Suppressor macrophage treated with lipopolysaccharide for 4 hours (primary cell): ENCODE data around the gene ITGA2.
A peak's percentile ranks its signal among the peaks of the same experiment; 100 is the strongest.
"Not testable (repeated sequence)": the region's sequence is repeated elsewhere in the genome, so short reads cannot be mapped to it uniquely, and the experiment has no call there.

Experiments
- DNase-seq: peaks from one replicate; pipeline ENCODE4 v3.0.0-alpha.2; 2020

ITGA2 gene

DNA sequence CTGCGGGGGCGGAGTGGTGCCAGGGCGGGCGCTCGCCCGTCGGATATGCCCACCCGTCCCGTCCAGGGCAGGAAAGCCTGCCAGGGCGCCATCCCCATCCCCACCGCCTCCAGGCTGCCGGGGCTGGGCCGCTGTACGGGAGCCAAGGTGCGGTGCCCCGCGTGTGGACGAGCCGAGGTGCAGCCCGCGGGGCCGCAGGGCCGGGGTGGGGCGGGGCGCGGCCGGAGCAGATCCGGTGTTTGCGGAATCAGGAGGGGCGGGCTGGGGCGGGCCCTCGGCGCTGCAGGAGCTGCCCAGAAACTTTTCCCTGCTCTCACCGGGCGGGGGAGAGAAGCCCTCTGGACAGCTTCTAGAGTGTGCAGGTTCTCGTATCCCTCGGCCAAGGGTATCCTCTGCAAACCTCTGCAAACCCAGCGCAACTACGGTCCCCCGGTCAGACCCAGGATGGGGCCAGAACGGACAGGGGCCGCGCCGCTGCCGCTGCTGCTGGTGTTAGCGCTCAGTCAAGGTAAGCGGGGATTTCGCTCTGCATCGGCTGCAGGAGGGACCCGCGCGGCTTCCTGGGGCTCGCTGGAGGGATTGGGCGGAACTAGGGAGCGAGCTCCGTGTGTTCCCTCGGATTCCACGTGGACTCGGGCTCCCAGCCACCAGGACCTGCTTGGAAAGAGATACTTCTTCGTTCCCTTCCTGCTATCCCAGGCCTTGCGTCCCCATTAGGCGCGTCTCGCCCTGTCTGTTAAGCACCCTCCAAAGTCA is at the start of gene ITGA2:
Gene ITGA2, plus strand, starts transcription at position 328 of the 756 bp plus-strand sequence. Its CDS starts 117 bp downstream, at position 445.
- DNase-seq: peak; percentile 29

- DNase-seq: no peak
These were observed 45.9 kb upstream of the ITGA2 start for GRCh38 chr5:52943285-52943684.

DNA sequence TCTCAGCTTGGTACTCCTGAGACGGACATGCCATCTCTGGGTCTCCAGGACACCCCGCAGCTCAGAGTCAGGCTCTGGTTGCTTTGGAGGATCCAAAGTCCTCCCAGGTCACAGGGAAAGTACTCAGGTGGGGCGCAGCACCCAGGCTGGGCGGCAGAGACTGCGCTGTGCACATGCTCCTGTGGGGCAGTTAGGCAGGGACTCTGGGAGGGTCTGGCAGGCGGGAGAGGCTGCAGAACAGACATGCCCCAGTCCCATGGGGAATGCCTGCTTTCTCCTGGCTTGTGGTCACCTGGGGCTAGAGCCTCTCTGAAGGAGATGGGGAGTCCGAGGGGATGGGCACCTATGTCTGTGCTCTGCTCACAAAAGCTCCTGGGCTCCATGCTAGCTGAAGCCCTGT is 45.3 kb upstream of the ITGA2 start:
- DNase-seq: no peak

DNA sequence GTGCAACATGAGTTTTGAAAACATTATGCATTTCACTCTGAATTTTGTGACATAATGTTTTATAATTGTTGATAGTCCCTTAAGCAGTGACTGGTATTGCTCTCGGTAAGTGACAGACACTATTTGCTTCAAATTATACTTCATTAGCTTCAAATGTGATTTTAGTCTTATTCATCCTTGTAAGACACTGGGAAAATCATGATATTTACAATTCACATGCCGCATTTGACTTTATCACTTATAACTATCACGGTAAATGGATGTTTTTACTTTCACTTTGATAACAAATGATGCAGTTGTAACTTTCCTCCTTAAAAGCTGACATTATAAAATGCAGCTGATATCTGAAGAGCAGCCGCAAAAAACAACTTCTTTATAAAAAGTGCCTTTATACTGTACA is 44.1 kb upstream of the ITGA2 start:
- DNase-seq: peak; percentile 3

DNA sequence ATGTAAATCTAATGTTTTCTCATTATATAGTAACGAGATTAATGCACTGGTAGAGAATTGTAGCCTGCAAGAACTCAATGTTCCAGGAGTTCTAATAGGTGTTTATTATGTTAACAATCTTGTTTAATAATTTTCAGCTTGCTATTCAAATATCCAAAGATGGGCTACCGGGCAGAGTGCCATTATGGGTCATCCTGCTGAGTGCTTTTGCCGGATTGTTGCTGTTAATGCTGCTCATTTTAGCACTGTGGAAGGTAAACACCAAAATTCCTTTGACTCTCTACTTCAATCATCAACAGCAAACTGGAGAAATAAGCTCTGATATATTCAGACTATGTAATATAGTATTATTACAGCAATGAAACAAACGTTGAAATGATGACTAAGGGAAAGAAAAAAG is 41.9 kb upstream of the ITGA2 start:
- DNase-seq: no peak

DNA sequence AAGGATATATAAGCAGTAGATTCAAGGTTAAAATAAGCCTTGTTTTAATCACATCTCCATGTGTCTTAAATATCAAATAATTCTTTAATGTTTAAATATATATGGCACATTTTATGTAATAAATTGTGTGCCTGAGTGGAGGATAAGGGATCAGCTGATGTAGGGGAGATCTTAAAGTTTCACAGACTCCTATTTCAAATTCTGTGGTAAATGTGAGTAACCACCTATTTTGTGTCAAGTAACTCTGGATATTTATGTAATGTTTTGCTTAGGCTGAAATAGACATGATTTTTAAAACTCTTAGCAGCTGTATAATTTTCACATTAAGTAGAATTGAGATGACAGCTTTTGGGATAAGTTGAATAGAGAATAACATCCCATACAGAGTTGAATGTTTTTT is 41.3 kb upstream of the ITGA2 start:
- no peak for DNase-seq

GRCh38 chr5:52948418-52949076 is 40.6 kb upstream of the ITGA2 start:
- peak; percentile 70 for DNase-seq

- no peak for DNase-seq
These were observed 38.5 kb upstream of the ITGA2 start for GRCh38 chr5:52950686-52951085.

DNA sequence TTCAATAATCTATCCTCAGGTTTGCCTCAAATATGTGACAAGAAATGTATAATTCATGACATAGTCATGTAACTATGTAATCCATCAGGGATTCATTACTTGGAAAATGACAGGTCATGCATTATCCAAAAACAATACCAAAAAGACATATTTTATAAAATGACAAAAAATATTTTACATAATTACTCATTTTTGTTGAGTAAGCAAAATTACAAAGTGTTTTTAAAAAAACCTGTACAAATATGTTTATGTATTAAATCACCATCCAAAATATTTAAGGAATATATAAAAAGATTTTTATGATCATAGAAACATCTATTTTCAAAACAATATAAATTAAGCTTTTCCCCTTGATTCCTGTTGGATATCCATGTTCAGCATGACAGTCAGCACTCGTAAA is 36.7 kb upstream of the ITGA2 start:
- no peak for DNase-seq

DNA sequence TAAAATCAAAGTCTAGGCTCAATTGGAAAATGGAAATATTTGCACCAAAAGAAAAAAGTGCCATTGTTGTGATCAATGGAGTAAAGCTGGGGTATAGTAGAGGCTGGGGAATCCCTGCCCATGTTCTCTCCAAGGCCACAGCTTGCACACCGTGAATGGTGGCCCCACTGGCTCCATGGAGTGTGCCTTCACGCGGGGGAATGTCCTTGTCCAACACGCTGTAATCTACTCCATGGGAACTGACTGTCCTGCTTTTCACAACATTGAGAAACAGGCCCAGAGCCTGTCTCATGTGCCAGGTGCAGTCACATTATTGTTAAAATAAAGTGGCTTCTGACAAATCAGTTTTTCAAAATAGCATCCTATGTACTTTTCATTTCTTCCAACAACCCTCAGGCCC is 33.1 kb upstream of the ITGA2 start:
- no peak for DNase-seq

DNA sequence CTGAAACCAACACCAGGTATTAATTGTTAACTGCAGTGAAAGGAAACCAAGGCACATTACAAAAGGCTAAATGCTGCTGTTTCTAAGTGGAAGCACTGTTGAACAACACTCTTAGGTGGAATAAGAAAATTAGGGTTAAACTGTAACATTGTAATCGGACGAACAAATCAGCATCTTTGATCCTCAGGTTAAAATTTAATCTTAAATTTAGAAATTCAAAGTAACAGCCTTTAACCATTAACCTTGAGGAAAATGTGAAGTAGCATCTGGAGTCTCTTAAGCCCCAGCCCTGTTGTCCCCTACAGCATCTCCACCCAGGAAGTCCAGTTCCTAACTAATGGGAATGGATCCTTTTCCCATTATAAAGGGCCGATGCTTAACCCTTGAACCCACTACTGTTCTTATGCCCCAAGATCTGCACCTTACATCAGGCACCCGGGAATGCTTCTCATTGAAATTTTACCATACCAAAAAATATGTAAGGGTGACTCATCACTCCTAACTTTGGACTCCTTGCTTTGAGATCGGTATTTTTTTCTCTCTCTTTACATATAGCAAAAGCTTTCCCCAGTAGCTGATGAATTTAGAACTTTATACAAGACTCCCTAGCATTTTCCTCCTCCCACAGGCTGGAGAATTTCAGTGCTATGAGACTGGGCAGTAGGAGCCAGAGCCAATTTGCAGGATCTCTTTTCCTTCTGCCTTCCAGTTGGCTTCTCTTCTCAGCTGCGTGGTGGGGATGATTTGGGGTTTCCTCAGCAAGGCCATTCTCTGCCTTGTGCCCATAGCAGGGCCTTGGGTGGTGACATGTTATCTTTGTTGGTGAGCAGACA is 32.0 kb upstream of the ITGA2 start:
- no peak for DNase-seq

DNA sequence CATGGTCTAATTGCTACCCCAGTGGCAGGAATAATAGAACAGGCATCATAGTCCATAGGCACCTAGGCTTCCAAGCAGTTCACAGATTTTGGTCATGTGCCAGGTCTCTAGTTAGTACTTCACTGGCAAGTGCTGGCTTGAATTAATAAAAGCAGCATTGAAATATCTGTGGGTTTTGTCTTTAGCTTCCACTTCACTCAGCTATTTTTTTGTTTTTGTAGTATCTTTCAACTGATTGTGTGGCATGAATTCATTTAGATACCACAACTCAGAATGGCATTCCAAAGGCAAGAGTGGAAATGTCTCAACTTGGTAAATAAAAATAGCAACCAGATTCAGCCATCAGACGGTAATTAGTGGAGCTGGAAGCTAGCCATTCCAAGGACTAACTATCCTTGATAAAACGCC is 27.9 kb upstream of the ITGA2 start:
- no peak for DNase-seq

- no peak for DNase-seq
These were observed 25.5 kb upstream of the ITGA2 start for GRCh38 chr5:52963636-52964035.

GRCh38 chr5:52964138-52964537 is 25.0 kb upstream of the ITGA2 start:
- DNase-seq: no peak

GRCh38 chr5:52976157-52976556 is 13.0 kb upstream of the ITGA2 start:
- not testable (repeated sequence) for DNase-seq

DNA sequence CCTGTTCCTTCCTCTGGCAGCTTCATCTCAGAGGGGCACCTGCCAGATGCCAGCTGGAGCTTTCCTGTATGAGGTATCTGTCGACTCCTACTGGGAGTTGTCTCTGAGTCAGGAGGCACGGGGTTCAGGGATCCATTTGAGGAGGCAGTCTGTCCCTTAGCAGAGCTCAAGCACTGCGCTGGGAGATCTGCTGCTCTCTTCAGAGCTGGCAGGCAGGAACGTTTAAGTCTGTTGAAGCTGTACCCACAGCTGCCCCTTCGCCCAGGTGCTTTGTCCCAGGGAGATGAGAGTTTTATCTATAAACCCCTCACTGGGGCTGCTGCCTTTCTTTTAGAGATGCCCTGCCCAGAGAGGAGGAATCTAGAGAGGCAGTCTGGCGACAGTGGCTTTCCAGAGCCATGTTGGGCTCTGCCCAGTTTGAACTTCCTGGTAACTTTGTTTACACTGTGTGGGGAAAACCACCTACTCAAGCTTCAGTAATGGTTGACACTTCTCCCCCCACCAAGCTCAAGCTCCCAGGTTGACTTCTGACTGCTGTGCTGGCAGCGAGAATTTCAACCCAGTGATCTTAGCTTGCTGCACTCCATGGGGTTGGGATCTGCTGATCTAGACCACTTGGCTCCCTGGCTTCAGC is 11.8 kb upstream of the ITGA2 start:
- DNase-seq: no peak

GRCh38 chr5:52981507-52981906 is 7.6 kb upstream of the ITGA2 start:
- no peak for DNase-seq

- no peak for DNase-seq
These were observed 5.2 kb upstream of the ITGA2 start for GRCh38 chr5:52983731-52984636.

DNA sequence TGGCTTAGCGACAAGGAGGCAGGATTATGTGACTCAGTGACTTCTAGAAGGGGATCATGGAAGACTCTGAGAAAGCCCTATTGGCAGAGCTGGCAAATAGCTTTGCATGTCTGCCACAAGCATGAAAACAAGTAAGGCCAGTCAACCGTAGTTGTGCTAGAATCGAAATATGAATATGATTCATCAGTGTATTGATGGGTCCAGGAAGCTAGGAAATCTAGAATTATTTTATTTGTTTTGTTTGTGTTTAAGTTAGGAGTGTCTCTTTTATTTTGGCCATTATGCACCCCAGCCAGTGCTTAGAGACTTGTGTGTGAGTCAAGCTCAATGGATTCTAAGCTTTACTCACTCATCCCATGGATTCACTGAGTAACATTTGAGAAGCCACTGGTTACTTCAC is 3.8 kb upstream of the ITGA2 start:
- DNase-seq: no peak

- DNase-seq: no peak
These were observed 1.3 kb upstream of the ITGA2 start for GRCh38 chr5:52987711-52988331.

DNA sequence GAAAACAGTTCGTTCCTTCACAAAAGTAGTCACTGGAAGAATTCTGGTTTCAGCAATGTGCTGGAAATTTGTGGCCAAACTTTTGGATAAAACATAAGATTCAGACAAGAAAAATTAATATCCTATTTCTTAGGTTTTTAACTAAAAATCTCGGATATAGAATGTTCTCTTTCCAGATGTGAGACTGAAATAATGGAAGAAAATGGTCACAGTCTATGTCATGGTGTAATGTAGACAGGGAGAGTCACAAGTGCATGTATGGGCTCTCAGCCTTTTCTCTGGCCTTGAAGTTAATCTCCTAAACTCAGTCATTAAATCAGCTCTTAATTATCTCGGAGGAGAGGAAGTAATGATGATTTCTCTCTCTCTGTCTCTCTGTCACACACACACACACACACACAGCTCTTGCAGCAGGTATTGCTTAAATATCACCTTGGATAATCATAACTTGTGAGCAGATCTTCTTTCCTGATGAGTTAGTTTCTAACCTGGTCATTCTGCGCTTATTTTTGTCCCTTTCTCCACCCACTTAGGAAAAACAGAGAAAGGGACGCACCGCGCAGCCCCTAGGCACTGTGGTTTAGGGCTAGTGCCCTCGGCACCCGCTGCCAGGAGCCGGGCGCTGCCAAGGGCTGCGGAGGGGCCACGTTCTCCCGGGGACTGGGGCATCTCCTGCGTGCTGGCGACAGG is 672 bp upstream of the ITGA2 start:
- DNase-seq: no peak
